GM12873 (cell line): ENCODE data around the gene ALDH6A1.

ENCODE experiments used
- CTCF ChIP-seq: IDR thresholded peaks from 2 replicates; pipeline ENCODE4 v1.5.1; 2012; ENCODE audit warnings: low read depth, mild to moderate bottlenecking, moderate library complexity, low read length, control low read depth; ENCODE audit not compliant: insufficient read depth; ENCODE audit errors: missing control alignments

Gene ALDH6A1

DNA sequence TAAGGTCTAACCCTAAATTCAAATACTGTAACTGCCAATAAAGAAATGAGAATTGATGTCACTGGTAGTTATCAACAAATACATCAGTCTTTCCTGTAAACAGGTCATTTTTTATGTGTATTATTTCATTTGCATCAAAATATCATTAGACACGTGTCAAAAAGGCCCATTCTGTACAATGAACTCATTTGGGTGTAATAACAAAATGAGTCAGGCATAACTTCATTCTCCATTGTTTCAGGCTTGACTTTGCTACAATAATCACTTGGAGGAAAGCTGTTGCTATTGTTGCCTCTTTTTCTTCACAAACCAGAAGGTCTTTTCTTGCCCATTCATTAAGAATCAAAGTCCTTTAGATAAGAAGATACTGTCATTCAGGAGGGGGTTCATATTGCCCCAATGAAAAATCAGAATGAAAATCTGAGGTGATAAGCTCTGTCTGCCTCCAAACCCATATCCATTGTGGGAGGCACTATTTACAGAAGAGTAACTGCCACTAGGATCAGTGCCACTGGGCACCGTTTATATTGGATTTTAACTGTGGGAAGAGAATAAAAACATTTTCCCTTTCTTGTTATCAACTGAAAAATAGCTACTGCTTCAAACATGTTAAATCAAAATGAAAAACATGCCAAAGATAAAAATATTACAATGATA, 75.3 kb downstream of the ALDH6A1 start:
- no peak for TF ChIP-seq CTCF
